T1000 (cell line): Measurements from ENCODE around the gene ATG14.
"Not testable (repeated sequence)": the region's sequence is repeated elsewhere in the genome, so short reads cannot be mapped to it uniquely, and the experiment has no call there.

Source experiments
- DNase-seq: peaks from one replicate; lab custom pipeline; 2025; ENCODE audit warnings: mixed read lengths; lab: John Stamatoyannopoulos, UW

ATG14 gene

DNA sequence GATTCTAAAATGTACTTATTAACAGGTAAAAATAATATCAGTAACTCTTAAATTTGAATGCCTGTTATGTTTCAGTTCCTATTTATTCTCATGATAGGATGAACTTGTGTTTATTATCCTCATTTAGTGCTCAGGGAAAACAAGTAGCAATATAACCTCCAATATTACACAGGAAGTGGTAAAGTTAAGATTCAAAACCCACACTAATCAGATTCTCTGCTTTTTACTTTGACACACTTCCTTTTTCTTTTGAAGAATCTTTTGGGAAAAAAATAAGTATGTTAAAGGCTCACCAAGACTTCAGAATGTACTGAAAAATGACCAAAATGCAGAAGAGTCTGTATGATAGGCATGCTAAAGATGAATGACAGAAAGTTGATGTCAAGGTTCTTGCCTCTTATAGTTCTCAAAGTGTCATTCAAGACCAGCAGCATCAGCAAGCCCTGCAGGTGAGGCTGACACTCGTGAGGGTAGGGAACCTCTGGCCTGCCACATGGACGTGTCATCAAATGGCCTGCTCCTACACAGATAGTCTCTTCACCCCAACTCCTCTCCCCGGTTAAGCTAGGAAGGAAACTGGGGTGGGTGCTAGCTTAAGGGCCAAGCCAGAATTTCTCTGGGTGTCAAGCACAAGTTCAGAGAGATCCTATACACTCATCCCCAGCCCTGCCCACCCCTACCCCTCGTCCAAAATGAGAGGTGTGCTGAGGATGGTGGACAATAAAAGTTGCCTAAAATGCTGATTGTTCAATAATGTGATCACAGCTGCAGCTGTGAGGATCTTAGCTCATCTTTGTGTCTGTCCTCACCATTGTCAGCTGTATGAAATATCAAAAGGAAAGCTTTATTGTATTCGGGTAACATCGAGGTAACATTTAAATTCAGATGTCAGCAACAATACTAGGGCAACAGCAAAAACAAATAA lies 22.5 kb upstream of the ATG14 start:
- no peak for DNase-seq

GRCh38 chr14:55432628-55433027 lies 21.0 kb upstream of the ATG14 start:
- no peak for DNase-seq

DNA sequence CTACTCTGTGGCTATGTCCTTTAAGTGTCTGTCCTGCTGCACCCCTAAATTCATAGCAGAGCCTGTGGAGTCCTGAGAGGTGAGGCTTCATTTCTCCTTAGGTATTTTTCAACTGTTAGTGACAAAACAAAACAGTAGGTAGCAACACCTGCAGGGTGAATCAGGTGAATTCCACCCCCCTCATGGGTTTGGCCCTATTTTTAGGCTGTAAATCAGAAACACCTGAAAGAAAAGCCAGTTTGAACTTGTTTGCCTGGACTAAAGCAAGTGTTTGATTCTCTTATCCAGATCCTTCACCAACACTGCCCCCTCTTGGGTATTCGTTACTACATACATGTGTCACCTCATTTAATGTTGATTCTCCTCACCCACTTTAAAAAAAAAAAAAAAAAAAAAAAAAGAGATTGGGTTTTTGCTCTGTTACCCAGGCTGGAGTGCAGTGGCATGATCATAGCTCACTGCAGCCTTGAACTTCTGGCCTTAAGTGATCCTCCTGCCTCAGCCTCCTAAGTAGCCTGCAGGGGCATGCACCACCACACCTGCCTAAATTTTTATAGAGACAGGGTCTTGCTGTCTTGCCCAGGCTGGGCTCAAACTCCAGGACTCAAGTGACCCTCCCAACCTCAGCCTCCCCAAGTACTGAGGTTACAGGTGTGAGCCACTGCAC lies 18.5 kb upstream of the ATG14 start:
- peak; percentile 8 for DNase-seq

GRCh38 chr14:55427439-55427838 lies 15.8 kb upstream of the ATG14 start:
- no peak for DNase-seq

- DNase-seq, result no peak
These were observed 15.3 kb upstream of the ATG14 start for GRCh38 chr14:55426891-55427290.

- no peak for DNase-seq
These were observed 13.5 kb upstream of the ATG14 start for GRCh38 chr14:55425091-55425490.

DNA sequence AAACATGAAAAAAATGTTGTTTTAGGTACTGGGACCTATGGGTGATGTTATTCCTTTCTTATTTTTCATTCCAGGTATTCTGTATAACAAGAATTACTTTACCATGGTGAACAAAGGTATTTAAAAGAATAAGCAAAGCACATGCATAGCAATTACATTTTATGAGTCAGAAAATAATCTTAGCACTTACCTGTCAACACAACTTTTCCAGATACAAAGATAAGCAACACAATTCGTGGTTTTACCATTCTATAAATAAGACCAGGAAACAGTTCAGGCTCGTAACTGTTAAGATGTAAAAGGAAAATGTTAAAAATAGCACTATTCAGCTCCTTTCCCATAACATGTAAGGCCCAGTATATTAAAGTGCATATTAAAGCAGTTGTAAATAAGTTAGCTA lies 12.3 kb upstream of the ATG14 start:
- DNase-seq, result no peak

- not testable (repeated sequence) for DNase-seq
These were observed 10.7 kb upstream of the ATG14 start for GRCh38 chr14:55422338-55422737.

GRCh38 chr14:55419663-55420062 lies 8.0 kb upstream of the ATG14 start:
- DNase-seq, result no peak

DNA sequence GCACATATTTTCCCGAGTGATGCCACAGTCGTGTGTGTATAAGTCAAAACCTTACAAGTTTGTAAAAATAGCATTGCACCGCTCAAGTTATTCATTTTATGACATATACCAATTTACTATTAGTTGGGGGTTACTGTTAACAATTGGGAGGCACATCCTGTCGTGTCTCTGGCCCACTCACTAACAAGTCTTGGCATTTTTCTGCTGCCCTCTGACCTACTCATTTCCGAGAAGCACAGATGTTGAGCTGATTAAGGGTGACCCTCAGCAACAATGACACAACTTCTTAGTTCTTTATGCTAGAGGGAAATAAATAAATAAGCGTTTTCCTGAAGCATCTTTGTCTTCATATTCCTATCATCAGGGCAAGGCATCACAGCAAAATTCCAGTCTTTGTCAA lies 6.8 kb upstream of the ATG14 start:
- DNase-seq, result no peak

GRCh38 chr14:55417955-55418354 lies 6.3 kb upstream of the ATG14 start:
- DNase-seq, result no peak

DNA sequence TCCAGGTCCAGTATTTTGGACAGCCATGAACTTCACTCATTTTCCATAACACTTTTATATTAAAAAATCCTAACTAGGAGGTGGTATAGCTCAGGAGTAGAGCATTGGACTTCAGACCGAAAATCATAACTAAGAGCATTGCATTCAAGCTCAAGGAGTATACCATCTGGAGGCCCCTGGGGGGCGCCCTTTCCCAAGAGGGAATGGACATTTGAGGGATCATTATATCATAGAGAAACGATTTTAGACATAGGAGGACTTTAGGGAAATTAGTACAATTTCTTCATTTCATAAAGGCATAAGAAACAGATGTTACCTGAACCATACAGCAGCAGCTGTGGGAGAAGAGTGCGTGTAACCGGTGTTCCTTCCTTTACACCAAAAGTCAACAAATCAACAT lies 5.2 kb upstream of the ATG14 start:
- no peak for DNase-seq

GRCh38 chr14:55414551-55414950 lies 2.9 kb upstream of the ATG14 start:
- DNase-seq, result no peak

GRCh38 chr14:55412676-55413075 lies 1.0 kb upstream of the ATG14 start:
- no peak for DNase-seq

DNA sequence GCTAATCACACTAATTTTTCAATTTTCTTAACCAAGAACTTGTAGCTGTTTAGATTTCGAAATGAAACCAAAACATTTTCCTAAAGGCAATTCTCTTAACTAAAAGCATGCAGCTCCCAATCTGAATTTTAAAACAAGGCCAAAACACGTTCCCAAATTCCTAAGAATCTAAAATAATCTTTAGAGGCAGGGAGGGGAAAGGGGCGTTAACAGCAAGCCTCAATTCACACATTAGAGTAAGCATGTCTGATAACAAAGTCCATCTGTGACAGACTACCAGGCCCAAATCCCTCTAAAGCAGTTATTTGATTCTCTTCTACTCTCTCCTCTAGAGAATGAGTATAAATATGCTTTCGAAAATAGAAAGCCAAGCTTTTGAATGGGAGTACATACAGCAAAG lies 754 bp downstream of the ATG14 start:
- DNase-seq, result no peak

DNA sequence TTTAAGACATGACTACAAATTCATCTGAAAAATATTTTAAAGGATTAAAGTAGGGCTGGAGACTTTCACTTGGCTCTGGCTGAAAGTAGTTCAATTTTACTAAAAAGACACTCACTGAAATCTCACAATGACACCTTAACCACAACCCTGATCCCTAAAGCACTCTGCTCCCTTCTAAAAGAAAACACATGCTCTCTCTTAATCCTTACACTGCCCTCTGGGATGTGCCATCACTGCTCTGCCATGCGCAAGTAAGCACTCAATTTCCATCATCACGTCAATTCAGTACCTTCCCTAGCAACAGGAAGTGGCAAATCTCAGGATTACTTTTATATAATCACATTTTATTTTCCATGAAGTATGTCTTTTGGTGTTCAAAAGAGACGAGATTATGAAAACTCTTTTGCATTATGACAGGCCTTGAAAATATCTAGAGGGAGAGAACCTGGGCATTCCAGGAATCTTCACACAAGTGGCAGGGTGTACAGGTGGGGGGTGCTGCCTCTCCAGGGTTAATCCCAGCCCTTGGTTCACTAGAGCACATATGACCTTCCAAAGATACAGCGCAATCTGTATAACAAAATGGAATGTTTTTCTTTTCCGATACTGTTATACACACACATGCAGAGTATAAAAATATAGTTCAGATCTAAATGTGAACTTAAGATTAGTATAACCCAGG lies 7.3 kb downstream of the ATG14 start:
- DNase-seq, result no peak

GRCh38 chr14:55401751-55402150 lies 9.9 kb downstream of the ATG14 start:
- no peak for DNase-seq

DNA sequence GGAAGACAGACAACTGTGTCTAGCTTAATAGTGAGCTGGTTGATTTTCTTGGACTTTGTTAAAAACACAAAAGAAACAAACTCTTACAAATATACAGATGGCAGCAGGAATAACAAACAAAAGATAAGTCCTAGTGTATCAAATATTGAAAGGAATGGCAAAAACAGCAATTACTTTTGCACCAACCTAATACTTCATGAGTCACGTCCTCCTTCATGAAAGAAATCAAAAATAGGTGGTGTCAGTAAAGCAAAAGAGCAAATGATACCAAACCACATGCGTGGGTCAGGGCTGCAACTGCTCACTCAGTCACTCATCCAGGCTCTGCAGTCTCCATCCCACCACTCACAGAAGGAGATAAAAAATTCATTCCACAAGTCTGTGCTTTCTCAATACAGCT lies 11.8 kb downstream of the ATG14 start:
- DNase-seq, result no peak

DNA sequence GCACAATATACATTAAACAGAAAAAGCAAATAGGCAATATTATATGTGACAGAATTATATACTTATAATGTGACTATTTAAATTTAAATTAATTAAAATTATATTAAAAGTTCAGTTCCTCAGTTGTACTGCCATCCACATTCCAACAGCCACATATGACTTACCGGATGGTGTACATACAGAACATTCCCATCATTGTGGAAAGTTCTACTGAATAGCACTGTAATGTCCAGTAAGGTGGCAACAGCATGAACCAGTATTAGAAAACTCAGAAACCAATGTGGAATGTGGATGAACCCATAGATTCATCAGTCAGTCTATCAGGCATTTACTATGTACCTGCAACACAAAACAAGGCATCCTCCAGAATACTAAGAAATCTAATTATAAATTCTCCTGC lies 12.4 kb downstream of the ATG14 start:
- DNase-seq, result no peak

DNA sequence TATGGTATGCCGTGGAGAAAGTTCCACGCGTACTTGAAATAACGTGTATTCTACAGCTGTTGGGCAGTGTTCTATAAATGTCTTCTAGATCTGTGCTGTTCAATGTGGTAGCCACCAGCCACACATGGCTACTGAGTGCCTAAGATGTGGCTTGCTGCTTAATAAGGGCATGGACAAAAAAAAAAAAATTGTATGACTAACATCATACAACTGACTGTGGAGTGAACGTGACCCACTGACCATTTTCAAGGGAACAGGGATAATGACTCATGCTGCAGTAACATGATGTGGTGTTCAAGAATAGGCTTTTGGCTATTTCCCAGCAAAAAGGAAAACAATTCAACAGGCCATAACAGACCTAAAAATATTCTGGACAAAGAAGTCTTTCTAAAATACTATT lies 13.0 kb downstream of the ATG14 start:
- DNase-seq, result peak; percentile 31

- no peak for DNase-seq
These were observed 22.3 kb downstream of the ATG14 start for GRCh38 chr14:55389330-55389729.

DNA sequence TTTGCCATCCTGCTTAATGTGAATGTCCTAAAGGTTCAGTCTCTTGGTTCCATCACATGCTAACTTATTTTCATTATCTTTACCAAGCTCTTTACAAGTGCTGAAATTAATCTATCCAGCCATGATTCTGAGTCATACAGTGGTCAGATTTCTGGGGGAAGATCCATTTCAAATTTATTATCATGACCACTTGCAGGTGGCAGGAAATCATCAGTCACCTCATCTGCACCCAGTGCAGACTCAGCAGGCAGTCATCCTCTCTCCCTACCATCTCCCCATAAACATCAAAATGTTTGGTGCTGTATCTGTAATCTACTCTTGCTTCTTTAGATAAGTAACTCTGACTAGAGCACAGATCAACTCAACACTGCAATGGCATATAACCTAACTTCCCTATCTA lies 23.5 kb downstream of the ATG14 start:
- no peak for DNase-seq

- DNase-seq, result no peak
These were observed 24.5 kb downstream of the ATG14 start for GRCh38 chr14:55387121-55387520.
